OCI-LY7 (cell line): ENCODE data around the gene RNASEH1.

Source experiments
- EZH2phosphoT487 ChIP-seq: fragments of 200-600 bp; sonication (generic); IDR thresholded peaks from 2 replicates; pipeline ENCODE4 v1.6.1; 2018; ENCODE audit warnings: low read depth, borderline replicate concordance, mild to moderate bottlenecking, mixed run types, antibody characterized with exemption, low read length, moderate library complexity, mixed read lengths
- TF ChIP-seq, protein P1 (sequence below): fragments of 200-600 bp; sonication (generic); conservative IDR thresholded peaks from 2 replicates; pipeline ENCODE4 v1.5.1; 2014; ENCODE audit warnings: mild to moderate bottlenecking, antibody characterized with exemption, low read length, moderate library complexity, mixed read lengths

DNA sequence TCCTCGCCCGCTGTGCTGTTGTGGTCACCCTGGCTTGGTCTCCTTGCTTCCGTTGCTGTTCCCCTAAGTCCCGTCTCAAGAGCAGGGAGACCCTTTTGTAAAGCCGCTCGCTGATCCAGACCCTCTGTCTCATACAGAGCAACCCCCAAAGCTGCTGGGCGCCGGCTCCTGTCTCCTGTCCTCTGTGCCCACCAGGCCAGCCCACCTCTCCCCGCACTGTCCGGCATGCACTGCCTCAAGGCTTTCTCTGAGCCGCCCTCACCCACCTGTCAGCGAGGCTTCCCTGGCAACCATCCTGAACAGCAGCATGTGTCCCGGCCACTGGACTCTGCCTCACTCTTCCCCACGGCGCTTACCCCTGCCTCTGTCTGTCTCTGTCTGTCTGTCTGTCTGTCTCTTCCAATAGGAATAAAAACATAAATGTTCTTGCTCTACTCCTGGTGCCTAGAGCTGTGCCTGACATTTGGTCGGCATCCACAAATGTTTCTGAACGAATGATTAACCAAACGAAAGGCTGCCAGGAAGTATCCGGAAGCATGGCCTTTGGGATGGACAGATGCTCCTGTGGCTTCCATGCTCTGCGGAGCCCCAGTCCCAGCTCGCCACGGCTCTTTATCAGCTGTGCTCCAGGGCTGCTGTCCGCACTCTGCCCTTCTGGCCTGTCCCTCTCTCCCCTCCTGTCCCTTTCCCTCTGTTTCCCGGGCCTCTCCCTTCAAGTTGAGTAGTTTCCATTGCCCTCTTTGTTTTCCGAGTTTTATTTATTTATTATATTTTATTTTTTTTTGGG lies 44.6 kb upstream of the RNASEH1 start:
- TF ChIP-seq, protein P1, sequence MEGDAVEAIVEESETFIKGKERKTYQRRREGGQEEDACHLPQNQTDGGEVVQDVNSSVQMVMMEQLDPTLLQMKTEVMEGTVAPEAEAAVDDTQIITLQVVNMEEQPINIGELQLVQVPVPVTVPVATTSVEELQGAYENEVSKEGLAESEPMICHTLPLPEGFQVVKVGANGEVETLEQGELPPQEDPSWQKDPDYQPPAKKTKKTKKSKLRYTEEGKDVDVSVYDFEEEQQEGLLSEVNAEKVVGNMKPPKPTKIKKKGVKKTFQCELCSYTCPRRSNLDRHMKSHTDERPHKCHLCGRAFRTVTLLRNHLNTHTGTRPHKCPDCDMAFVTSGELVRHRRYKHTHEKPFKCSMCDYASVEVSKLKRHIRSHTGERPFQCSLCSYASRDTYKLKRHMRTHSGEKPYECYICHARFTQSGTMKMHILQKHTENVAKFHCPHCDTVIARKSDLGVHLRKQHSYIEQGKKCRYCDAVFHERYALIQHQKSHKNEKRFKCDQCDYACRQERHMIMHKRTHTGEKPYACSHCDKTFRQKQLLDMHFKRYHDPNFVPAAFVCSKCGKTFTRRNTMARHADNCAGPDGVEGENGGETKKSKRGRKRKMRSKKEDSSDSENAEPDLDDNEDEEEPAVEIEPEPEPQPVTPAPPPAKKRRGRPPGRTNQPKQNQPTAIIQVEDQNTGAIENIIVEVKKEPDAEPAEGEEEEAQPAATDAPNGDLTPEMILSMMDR: no peak
- TF ChIP-seq EZH2phosphoT487: no peak
